Effector memory CD8-positive, alpha-beta T cell (primary cell): ENCODE measurements around the gene CD300LD.
"Not testable (repeated sequence)": the region's sequence is repeated elsewhere in the genome, so short reads cannot be mapped to it uniquely, and the experiment has no call there.

Source experiments
- ATAC-seq: fragments of 150-1000 bp; cut with Tn5 transposase; replicated peaks from 2 replicates; pipeline ENCODE4 v1.10.0; 2021; ENCODE audit warnings: mild to moderate bottlenecking, moderate library complexity
- DNase-seq, 3 experiments: peaks; one replicate each; pipeline ENCODE4 v3.0.0; 2021
- H3K27ac Mint-ChIP-seq, 2 donors: one replicate each; pipeline ENCODE4 v1.8.0; 2022; ENCODE audit warnings: mild to moderate bottlenecking in 2 of 2, mixed read lengths in 2 of 2, moderate library complexity in 2 of 2
- H3K27me3 Mint-ChIP-seq, 2 donors: one replicate each; pipeline ENCODE4 v1.8.0; 2022; ENCODE audit warnings: mixed read lengths in 2 of 2
- H3K36me3 Mint-ChIP-seq: one replicate; pipeline ENCODE4 v1.8.0; 2022; ENCODE audit warnings: mild to moderate bottlenecking, moderate library complexity, mixed read lengths; ENCODE audit not compliant: insufficient read depth
- H3K4me1 Mint-ChIP-seq, 2 donors: one replicate each; pipeline ENCODE4 v1.8.0; 2022; ENCODE audit warnings: low read depth in 2 of 2, mixed read lengths in 2 of 2
- H3K4me3 Mint-ChIP-seq, 2 donors: one replicate each; pipeline ENCODE4 v1.8.0; 2022; ENCODE audit warnings: mild to moderate bottlenecking in 2 of 2, mixed read lengths in 2 of 2, moderate library complexity in 2 of 2
- H3K9me3 Mint-ChIP-seq, 2 donors: one replicate each; pipeline ENCODE4 v1.8.0; 2022; ENCODE audit warnings: mixed read lengths in 2 of 2

The CD300LD gene

DNA sequence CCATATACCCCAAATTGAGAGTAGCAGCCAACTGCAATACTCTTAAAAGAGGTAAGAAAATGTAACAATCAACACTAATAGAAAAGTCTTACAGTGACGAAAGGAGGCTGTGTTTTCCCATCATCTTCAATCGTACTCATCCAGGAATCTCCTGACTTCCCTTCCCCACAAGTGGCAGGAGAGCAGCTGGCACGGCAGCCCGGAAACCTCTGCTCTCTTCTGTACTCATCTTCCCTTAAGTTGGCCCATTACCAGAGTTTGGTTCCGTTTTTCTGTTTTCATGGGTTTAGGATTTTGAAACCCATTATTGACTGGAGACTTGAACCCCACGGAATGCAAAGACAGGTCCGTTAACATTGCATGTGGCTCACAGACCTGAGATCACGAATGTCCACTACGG is 13.1 kb downstream of the CD300LD start:
- Mint-ChIP-seq H3K4me1 (peaks cover 12 to 15% of the 10 kb centered on the region in 2 donors), H3K27me3 (peaks cover 35 to 46% of the 10 kb centered on the region in 2 donors), H3K36me3 (peaks cover 3% of the 10 kb centered on the region), H3K4me3 (no peak overlapping the region), H3K9me3 (no peaks in the 10 kb centered on the region), H3K27ac (no peak overlapping the region)
- no peak for DNase-seq
- ATAC-seq, result no peak

DNA sequence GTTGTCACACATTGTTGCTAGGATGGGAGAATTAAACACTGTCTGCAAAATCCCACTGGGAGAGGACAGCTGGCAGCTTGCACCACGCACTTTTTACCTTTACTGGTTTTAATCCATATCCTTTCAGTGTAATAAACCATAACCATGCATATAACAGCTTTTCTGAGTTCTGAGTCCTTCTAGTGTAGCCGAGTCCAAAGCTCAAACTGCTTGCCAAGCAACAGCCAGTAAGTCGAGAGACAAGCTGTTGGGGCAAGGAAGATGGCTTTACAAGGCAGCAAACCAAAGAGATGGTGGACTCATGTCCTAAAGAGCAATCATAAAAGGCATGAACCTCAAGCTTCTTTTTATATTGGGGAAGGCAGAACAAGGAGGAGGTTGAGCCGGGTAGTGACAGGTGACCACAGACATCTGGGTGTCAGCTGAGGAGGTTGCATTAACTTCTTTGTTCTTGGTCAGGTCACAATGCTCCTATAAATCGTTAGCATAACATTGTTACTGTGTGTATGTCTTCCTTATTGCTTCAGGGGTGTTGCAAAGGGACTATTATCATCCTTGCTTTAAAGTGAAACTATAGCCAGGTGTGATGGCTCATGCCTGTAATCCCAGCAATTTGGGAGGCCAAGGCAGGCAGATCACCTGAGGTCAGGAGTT is 17.5 kb downstream of the CD300LD start:
- ATAC-seq, result no peak
- H3K9me3 Mint-ChIP-seq, result no peaks in the 10 kb centered on the region

DNA sequence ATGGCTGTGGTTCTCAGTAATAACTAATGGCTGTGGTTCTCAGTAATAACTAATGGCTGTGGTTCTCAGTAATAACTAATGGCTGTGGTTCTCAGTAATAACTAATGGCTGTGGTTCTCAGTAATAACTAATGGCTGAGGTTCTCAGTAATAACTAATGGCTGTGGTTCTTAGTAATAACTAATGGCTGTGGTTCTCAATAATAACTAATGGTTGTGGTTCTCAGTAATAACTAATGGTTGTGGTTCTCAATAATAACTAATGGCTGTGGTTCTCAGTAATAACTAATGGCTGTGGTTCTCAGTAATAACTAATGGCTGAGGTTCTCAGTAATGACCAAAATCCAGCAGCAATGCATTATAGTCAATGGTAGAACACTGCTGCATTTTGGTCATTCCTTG is 18.4 kb downstream of the CD300LD start:
- H3K36me3 Mint-ChIP-seq, DNase-seq, H3K4me1 Mint-ChIP-seq, H3K4me3 Mint-ChIP-seq, H3K27ac Mint-ChIP-seq, H3K9me3 Mint-ChIP-seq, ATAC-seq: not testable (repeated sequence)
- peaks cover 45 to 65% of the 10 kb centered on the region in 2 donors for H3K27me3 Mint-ChIP-seq

More for the DNA sequence above, 17.5 kb downstream of the CD300LD start:
- Mint-ChIP-seq H3K36me3 (no peaks in the 10 kb centered on the region), H3K27ac (no peak overlapping the region), H3K4me3 (no peak overlapping the region), H3K4me1 (peaks cover 4 to 10% of the 10 kb centered on the region in 2 donors), H3K27me3 (peaks cover 36 to 55% of the 10 kb centered on the region in 2 donors)
- no peak for DNase-seq

DNA sequence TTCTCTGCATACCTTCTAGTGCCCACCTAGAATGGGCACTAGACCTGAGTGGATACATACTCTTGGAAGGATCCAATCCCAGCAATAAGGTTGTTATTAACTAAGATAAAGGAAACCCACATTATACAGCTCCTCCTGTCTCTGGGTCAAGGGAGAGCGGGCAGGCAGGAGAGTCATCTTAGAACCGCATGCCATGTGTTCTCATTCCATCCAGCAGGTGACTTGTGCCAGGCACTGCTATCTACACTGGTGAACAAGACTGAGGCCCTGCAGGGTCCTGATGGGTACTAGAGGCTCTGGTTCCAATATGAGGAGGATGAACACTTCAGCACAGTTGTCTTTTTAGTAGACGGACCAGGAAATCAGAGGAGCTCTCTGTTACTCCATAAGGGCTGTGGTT is 18.9 kb downstream of the CD300LD start:
- DNase-seq, result no peak
- ATAC-seq, result no peak
- Mint-ChIP-seq H3K9me3 (no peaks in the 10 kb centered on the region), H3K27ac (no peak overlapping the region), H3K4me1 (peaks cover 0 to 12% of the 10 kb centered on the region in 2 donors), H3K4me3 (no peak overlapping the region), H3K36me3 (no peaks in the 10 kb centered on the region), H3K27me3 (peaks cover 50 to 70% of the 10 kb centered on the region in 2 donors)

DNA sequence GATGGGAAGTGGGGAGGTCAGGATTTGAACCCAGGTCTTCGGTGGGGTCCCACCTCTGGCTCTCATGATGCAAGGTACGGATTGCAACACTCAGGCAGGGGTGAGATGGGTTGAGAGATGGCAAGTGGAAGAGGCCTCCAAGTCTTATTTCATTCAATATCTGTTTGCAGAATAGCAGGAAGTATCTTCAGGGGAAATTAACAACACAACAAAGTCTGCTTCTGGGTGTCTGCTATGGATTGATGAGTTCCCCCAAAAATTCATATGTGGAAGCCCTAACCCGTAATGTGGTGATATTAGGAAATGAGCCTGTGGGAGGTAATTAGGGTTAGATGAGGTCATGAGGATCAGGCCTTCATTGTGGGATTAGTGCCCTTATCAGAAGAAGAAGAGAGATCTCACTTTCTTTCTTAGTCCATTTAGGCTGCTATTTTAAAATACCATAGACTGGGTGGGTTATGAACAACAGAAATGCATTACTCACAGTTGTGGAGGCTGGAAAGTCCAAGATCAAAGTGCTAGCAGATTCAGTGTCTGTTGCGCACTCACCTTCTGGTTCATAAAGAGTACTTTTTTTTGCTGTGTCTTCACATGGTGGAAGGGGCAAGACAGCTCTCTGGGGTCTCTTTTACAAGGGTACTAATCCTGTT is 20.3 kb downstream of the CD300LD start:
- Mint-ChIP-seq H3K4me3 (no peak overlapping the region), H3K4me1 (peaks cover 0 to 12% of the 10 kb centered on the region in 2 donors), H3K9me3 (no peaks in the 10 kb centered on the region), H3K36me3 (no peaks in the 10 kb centered on the region), H3K27me3 (peaks cover 45 to 64% of the 10 kb centered on the region in 2 donors), H3K27ac (no peak overlapping the region)
- ATAC-seq (no peak), DNase-seq (no peak)

DNA sequence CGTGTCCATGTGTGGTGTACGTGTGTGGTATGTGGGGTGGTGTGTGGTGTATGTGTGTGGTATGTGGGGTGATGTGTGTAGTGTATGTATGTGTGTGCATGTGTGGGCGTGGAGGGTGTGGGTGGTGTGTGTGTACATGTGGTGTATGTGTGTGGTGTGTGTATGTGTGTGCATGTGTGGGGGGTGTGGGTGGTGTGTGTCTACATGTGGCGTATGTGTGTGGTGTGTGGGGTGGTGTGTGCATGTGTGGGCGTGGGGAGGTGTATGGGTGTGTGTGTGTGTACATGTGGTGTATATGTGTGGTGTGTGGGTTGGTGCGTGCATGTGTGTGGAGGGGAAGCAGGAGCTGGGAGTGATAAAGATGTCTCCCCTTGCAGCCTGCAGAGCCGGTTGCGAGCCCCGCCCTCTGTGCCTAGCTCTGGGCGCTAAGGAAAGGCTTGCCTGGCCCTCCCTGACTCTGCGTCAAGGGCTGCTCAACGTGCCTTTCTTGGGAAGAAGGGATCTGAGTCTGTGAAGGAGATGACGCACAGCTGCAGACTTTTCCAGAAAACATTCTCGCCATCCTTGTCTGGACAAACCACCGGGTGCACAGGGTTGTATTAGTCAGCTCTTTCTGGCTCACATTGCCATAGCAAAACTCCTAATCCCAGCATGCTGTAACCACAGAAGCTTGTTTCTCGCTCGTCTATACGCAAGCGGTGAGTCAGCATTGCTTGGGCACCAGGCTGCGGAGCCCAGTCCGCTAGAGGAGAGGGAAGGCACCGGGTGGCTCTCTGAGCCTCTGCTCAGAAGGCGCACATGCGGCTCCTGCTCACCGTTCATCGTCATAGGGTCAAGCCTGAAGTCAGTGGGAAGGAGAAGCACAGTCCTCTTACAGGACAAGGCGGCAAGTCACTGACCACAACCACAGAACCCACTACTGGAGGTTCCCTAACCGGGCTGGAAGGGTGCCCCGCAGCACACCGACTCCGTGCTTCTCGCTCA is 22.8 kb downstream of the CD300LD start:
- Mint-ChIP-seq H3K27ac (no peak overlapping the region), H3K4me1 (peaks cover 0 to 6% of the 10 kb centered on the region in 2 donors), H3K27me3 (peaks cover 45 to 55% of the 10 kb centered on the region in 2 donors), H3K4me3 (no peak overlapping the region), H3K36me3 (no peaks in the 10 kb centered on the region), H3K9me3 (no peaks in the 10 kb centered on the region)
- DNase-seq (no peak), ATAC-seq (peak; percentile 48)

DNA sequence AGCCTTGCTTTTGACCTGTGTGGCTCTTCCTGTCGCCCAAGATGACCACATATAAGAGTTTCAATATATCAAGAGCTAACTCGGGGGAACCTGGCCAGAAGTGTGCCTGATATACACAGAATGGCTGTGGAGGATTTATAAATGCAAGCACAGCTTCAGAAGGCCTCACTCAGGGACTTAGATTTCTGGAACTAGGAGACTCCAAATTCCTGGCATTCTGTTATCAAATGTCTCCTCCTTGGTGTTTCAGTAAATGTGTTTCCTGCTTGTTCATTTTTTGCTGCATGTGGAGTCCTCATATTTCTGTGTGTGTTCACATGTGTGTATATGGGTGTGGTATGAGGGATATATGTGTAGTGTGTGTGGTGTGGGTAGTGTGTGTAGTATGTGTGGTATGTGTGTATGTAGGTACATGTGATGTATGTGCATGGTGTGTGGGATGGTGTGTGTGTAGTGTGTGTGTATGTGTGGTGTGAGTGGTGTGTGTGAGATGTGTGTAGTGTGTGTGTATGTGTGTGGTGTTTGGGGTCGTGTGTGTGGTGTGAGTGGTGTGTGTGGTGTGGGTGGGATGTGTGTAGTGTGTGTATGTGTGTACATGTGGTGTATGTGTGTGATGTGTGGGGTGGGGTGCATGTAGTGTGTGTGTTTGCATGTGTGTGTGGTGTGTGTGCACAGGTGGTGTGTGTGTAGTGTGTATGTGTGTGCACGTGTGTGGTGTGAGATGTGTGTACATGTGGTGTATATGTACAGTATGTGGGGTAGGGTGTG is 23.8 kb downstream of the CD300LD start:
- ATAC-seq, result no peak
- peaks cover 52 to 57% of the 10 kb centered on the region in 2 donors for H3K27me3 Mint-ChIP-seq
- DNase-seq, result no peak
- H3K9me3 Mint-ChIP-seq, result no peaks in the 10 kb centered on the region
- H3K4me1 Mint-ChIP-seq, result peaks cover 0 to 6% of the 10 kb centered on the region in 2 donors
- H3K4me3 Mint-ChIP-seq, result no peak overlapping the region
- H3K36me3 Mint-ChIP-seq, result no peaks in the 10 kb centered on the region
- no peak overlapping the region for H3K27ac Mint-ChIP-seq

DNA sequence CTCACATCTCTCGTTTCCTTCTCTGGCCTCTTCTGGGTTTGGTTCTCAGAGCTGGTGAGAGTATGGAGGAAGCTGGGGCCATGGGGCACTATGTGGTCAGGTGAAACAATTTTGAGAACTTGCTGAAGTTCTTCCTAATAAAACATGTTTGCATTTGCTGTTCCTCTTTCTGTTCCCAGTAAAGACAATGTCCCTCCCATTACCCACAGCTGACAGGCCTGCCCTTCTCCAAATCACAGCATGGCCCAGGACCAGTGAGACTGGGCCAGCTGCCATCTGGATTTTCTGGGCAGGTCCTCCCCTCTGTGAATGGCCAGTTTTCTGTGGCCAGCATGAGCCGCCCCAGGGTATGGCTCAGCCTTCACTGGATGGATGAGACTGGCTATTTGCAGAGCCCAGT is 24.7 kb downstream of the CD300LD start, which contains the start of gene CD300H:
Gene CD300H, minus strand, starts transcription at position 113 of the 400 bp plus-strand sequence.
- Mint-ChIP-seq H3K27ac (no peak within 1 kb of the TSS), H3K27me3 (peaks cover 56 to 57% of the 10 kb centered on the region in 2 donors), H3K4me1 (peaks cover 0 to 6% of the 10 kb centered on the region in 2 donors), H3K4me3 (peak within 1 kb of the TSS in 1 of 2 donors; percentile 7), H3K9me3 (no peaks in the 10 kb centered on the region), H3K36me3 (no peaks in the 10 kb centered on the region)
- ATAC-seq (no peak), DNase-seq (no peak)

DNA sequence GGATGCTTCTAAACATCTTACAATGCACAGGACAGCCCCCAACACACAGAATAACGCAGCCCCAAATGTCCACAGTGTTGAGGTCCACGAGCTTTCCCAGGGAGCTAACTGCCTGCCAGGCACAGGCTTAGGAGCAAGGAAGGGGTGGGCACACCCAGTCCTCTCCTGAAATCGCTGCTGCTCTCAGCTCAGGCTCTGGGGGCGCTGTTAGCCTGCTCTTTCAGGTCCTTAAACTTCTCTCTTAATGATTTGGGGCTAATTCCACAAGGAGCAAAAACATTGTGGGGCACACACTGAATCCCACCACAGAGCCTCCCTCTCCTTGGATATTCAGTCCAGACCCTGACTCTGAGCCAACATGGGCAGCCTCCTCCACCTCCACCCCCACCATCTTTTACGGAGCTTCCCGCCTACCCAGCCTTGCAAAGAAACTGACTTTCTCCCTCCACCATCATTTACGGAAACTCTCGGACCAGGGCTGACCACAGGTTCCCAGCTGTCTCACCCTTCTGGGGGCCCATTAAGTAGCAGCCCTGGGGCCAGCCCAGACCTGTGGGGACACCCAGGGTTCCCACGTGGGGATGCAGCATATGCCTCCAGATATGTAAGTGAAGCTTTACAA is 25.8 kb downstream of the CD300LD start:
- Mint-ChIP-seq H3K4me1 (peaks cover 0 to 6% of the 10 kb centered on the region in 2 donors), H3K4me3 (no peak overlapping the region), H3K36me3 (no peaks in the 10 kb centered on the region), H3K27ac (no peak overlapping the region), H3K9me3 (no peaks in the 10 kb centered on the region), H3K27me3 (peaks cover 60 to 66% of the 10 kb centered on the region in 2 donors)
- peak in 2 of 3 experiments; percentile 22 to 23 for DNase-seq
- ATAC-seq, result no peak

DNA sequence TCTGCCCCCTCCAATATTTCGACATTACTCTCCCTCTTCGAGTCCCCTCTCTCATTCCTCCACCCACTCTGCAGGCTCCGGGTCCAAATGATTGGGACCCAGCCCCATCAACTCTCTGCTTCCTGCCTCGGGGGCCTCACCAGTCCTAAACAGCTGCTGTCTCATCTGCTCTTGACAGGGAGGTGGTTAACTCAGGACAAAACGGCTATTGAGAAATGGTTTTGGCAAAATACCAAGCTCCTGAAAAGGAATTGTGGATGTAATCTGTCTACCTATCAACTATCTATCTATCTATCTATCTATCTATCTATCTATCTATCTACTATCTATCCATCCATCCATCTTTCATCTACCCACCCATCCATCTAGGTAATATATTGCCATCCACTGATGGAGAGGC is 27.0 kb downstream of the CD300LD start:
- Mint-ChIP-seq H3K4me3 (no peak overlapping the region), H3K27me3 (peaks cover 52 to 69% of the 10 kb centered on the region in 2 donors), H3K9me3 (no peaks in the 10 kb centered on the region), H3K36me3 (no peaks in the 10 kb centered on the region), H3K4me1 (peaks cover 0 to 6% of the 10 kb centered on the region in 2 donors), H3K27ac (no peak overlapping the region)
- DNase-seq (no peak), ATAC-seq (no peak)

DNA sequence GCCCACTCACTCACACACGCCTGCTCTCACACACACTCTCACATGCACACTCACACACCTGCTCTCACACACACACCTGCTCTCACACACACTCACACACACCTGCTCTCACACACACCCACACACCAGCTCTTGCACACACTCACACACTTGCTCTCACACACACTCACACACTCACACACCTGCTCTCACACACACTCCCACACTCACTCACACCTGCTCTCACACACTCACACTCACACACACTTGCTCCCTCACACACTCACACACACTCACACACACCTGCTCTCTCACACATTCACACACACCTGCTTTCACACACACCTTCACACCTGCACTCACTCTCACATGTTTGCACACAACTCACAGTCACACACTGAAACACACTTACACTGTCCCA is 28.7 kb downstream of the CD300LD start:
- ATAC-seq (no peak), DNase-seq (no peak)
- H3K9me3 Mint-ChIP-seq, result no peaks in the 10 kb centered on the region
- H3K27ac Mint-ChIP-seq, result no peak overlapping the region
- no peaks in the 10 kb centered on the region for H3K36me3 Mint-ChIP-seq
- H3K4me3 Mint-ChIP-seq, result no peak overlapping the region
- peaks cover 37 to 66% of the 10 kb centered on the region in 2 donors for H3K27me3 Mint-ChIP-seq
- peaks cover 4 to 6% of the 10 kb centered on the region in 2 donors for H3K4me1 Mint-ChIP-seq

DNA sequence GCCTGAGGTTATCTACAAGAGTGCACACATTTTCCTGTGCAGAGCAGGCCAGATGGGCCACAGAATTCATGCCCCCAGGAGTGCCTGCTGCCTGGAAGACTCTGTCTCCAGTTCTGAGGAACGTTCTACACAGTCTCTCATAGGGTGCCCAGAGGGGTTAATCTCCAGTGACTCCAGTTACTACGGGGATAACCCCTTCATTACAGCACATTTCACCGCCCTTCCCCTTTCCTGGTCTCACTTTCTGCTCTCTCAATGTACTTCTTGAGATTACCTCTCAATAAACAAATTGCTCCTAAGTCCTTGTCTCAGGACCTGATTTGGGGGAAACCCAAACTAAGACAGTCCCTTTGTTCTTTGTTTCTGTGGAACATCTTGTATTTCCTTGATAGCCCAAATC is 30.5 kb downstream of the CD300LD start:
- H3K9me3 Mint-ChIP-seq, result no peaks in the 10 kb centered on the region
- H3K27me3 Mint-ChIP-seq, result peaks cover 28 to 57% of the 10 kb centered on the region in 2 donors
- peaks cover 2 to 6% of the 10 kb centered on the region in 2 donors for H3K4me1 Mint-ChIP-seq
- H3K36me3 Mint-ChIP-seq, result no peaks in the 10 kb centered on the region
- H3K27ac Mint-ChIP-seq, result no peak overlapping the region
- DNase-seq (no peak), ATAC-seq (no peak)
- H3K4me3 Mint-ChIP-seq, result no peak overlapping the region
